ENCODE results near the gene SUSD4.

- TF ChIP-seq, protein P1, sequence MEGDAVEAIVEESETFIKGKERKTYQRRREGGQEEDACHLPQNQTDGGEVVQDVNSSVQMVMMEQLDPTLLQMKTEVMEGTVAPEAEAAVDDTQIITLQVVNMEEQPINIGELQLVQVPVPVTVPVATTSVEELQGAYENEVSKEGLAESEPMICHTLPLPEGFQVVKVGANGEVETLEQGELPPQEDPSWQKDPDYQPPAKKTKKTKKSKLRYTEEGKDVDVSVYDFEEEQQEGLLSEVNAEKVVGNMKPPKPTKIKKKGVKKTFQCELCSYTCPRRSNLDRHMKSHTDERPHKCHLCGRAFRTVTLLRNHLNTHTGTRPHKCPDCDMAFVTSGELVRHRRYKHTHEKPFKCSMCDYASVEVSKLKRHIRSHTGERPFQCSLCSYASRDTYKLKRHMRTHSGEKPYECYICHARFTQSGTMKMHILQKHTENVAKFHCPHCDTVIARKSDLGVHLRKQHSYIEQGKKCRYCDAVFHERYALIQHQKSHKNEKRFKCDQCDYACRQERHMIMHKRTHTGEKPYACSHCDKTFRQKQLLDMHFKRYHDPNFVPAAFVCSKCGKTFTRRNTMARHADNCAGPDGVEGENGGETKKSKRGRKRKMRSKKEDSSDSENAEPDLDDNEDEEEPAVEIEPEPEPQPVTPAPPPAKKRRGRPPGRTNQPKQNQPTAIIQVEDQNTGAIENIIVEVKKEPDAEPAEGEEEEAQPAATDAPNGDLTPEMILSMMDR (IDR thresholded peaks at IDR 0.05; ENCODE audit: control extremely low read depth in 1 of 3, insufficient read depth in 1 of 3, low read depth in 1 of 3, low read length in 3 of 3), result no peak
- no peak for TF ChIP-seq JUND (IDR thresholded peaks at IDR 0.05; ENCODE audit: low read length)
- TF ChIP-seq RNF2 (IDR thresholded peaks at IDR 0.05; ENCODE audit: borderline replicate concordance, low read depth, low read length, missing control alignments, poor library complexity, severe bottlenecking), result no peak
- no peak for TF ChIP-seq HDAC6 (IDR thresholded peaks at IDR 0.05; ENCODE audit: low read depth, low read length)
- TF ChIP-seq EGR1 (IDR thresholded peaks at IDR 0.05; ENCODE audit: borderline replicate concordance, low read depth, low read length), result no peak
- TF ChIP-seq GABPA (IDR thresholded peaks at IDR 0.05; ENCODE audit: borderline replicate concordance, insufficient read depth, low read length), result no peak
- TF ChIP-seq YY1 (IDR thresholded peaks at IDR 0.05; ENCODE audit: low read depth, low read length), result no peak
- TF ChIP-seq, protein P2, sequence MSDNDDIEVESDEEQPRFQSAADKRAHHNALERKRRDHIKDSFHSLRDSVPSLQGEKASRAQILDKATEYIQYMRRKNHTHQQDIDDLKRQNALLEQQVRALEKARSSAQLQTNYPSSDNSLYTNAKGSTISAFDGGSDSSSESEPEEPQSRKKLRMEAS (IDR thresholded peaks at IDR 0.05), result no peak
- TF ChIP-seq POLR2AphosphoS5 (IDR thresholded peaks at IDR 0.05; ENCODE audit: low read depth, low read length), result no peak
- TF ChIP-seq, protein P3, sequence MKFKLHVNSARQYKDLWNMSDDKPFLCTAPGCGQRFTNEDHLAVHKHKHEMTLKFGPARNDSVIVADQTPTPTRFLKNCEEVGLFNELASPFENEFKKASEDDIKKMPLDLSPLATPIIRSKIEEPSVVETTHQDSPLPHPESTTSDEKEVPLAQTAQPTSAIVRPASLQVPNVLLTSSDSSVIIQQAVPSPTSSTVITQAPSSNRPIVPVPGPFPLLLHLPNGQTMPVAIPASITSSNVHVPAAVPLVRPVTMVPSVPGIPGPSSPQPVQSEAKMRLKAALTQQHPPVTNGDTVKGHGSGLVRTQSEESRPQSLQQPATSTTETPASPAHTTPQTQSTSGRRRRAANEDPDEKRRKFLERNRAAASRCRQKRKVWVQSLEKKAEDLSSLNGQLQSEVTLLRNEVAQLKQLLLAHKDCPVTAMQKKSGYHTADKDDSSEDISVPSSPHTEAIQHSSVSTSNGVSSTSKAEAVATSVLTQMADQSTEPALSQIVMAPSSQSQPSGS (IDR thresholded peaks at IDR 0.05; ENCODE audit: low read length), result no peak
These were observed 49.2 kb upstream of the SUSD4 start for GRCh38 chr1:223413216-223413615.

Data from H1 (cell line).